AG09309 (cell line): Measurements from ENCODE around the gene GTF2B.
A peak's percentile ranks its signal among the peaks of the same experiment; 100 is the strongest.
"Not testable (repeated sequence)": the region's sequence is repeated elsewhere in the genome, so short reads cannot be mapped to it uniquely, and the experiment has no call there.

ENCODE experiments used
- DNase-seq: peaks from one replicate; pipeline ENCODE4 v3.0.0-alpha.2; 2010; ENCODE audit warnings: low read depth
- H3K4me3 ChIP-seq: 2 replicates; pipeline ENCODE4 v1.5.1; 2011; ENCODE audit warnings: mild to moderate bottlenecking, low read depth, low read length, moderate library complexity; ENCODE audit not compliant: control insufficient read depth
- CTCF ChIP-seq: IDR thresholded peaks from 2 replicates; pipeline ENCODE4 v1.5.1; 2011; ENCODE audit warnings: mild to moderate bottlenecking, low read depth, low read length, inconsistent platforms; ENCODE audit not compliant: insufficient read depth, control insufficient read depth; ENCODE audit errors: missing control alignments

GTF2B gene

GRCh38 chr1:88876573-88877365, 14.6 kb downstream of the GTF2B start:
- DNase-seq, result no peak
- no peak for TF ChIP-seq CTCF
- no peak overlapping the region for H3K4me3 ChIP-seq

- no peak overlapping the region for H3K4me3 ChIP-seq
- no peak for TF ChIP-seq CTCF
- no peak for DNase-seq
These were observed 15.8 kb downstream of the GTF2B start for GRCh38 chr1:88875595-88875994.

- no peak for TF ChIP-seq CTCF
- no peak for DNase-seq
- H3K4me3 ChIP-seq, result no peak overlapping the region
These were observed 17.5 kb downstream of the GTF2B start for GRCh38 chr1:88873737-88874349.

- not testable (repeated sequence) for H3K4me3 ChIP-seq, DNase-seq
These were observed 21.7 kb downstream of the GTF2B start for GRCh38 chr1:88869644-88870043.

- H3K4me3 ChIP-seq, result no peak overlapping the region
- TF ChIP-seq CTCF, result no peak
- DNase-seq, result peak; percentile 83
These were observed 23.4 kb downstream of the GTF2B start for GRCh38 chr1:88867743-88868521.

- TF ChIP-seq CTCF, result no peak
- no peak overlapping the region for H3K4me3 ChIP-seq
- DNase-seq, result no peak
These were observed 39.9 kb downstream of the GTF2B start for GRCh38 chr1:88851303-88852063.

GRCh38 chr1:88847643-88848042, 43.7 kb downstream of the GTF2B start:
- no peak for DNase-seq
- H3K4me3 ChIP-seq, result no peak overlapping the region
- no peak for TF ChIP-seq CTCF
